Brain microvascular endothelial cell (primary cell): ENCODE measurements around the gene GOLGA3.
"Not testable (repeated sequence)": the region's sequence is repeated elsewhere in the genome, so short reads cannot be mapped to it uniquely, and the experiment has no call there.

ENCODE experiments used
- DNase-seq: peaks from one replicate; pipeline ENCODE4 v3.0.0-alpha.2; 2020
- H3K27ac ChIP-seq: fragments of 250-450 bp; sonication (Bioruptor Pico); 2 replicates; pipeline ENCODE4 v1.5.1; 2020; ENCODE audit warnings: mild to moderate bottlenecking, moderate library complexity
- H3K27me3 ChIP-seq: fragments of 250-450 bp; sonication (Bioruptor Pico); replicated peaks from 2 replicates; pipeline ENCODE4 v1.5.1; 2020; ENCODE audit warnings: mild to moderate bottlenecking
- H3K36me3 ChIP-seq: fragments of 250-450 bp; sonication (Bioruptor Pico); replicated peaks from 2 replicates; pipeline ENCODE4 v1.5.1; 2020; ENCODE audit warnings: mild to moderate bottlenecking
- H3K4me3 ChIP-seq: 2 replicates; pipeline ENCODE4 v1.5.1; 2011; ENCODE audit warnings: low read depth, mild to moderate bottlenecking, control low read depth, low read length, moderate library complexity
- CTCF ChIP-seq: IDR thresholded peaks from 2 replicates; pipeline ENCODE4 v1.5.1; 2011; ENCODE audit warnings: low read depth, mild to moderate bottlenecking, moderate library complexity, low read length, control low read depth, inconsistent platforms; ENCODE audit errors: missing control alignments
- in situ Hi-C: cut with HindIII; loops from 2 replicates; pipeline ENCODE4 v1.10.0; 2017; ENCODE audit warnings: low sequenced_read_pairs, low pct_ligation_motif_present

Gene GOLGA3

GRCh38 chr12:132847363-132848356, 19.0 kb upstream of the GOLGA3 start:
- in situ Hi-C loops: no loop called here
- no peak overlapping the region for H3K27ac ChIP-seq
- H3K4me3 ChIP-seq: no peak overlapping the region
- DNase-seq: no peak
- H3K27me3 ChIP-seq: no peaks in the 10 kb centered on the region
- H3K36me3 ChIP-seq: peaks cover 82% of the 10 kb centered on the region
- TF ChIP-seq CTCF: no peak

GRCh38 chr12:132844681-132845080, 16.0 kb upstream of the GOLGA3 start:
- in situ Hi-C loops, DNase-seq, H3K27me3 ChIP-seq, H3K27ac ChIP-seq, H3K4me3 ChIP-seq: not testable (repeated sequence)
- peaks cover 82% of the 10 kb centered on the region for H3K36me3 ChIP-seq

- in situ Hi-C loops: no loop called here
- Histone ChIP-seq H3K36me3 (peaks cover 81% of the 10 kb centered on the region), H3K4me3 (no peak overlapping the region), H3K27ac (no peak overlapping the region), H3K27me3 (no peaks in the 10 kb centered on the region)
- DNase-seq: no peak
- TF ChIP-seq CTCF: no peak
Observed at GRCh38 chr12:132842449-132843045, 13.9 kb upstream of the GOLGA3 start.

GRCh38 chr12:132841151-132841550, 12.5 kb upstream of the GOLGA3 start:
- Histone ChIP-seq H3K27me3 (no peaks in the 10 kb centered on the region), H3K27ac (no peak overlapping the region), H3K4me3 (no peak overlapping the region), H3K36me3 (peaks cover 69% of the 10 kb centered on the region)
- TF ChIP-seq CTCF: no peak
- no peak for DNase-seq
- in situ Hi-C loops: no loop called here

- in situ Hi-C loops: no loop called here
- H3K27me3 ChIP-seq: no peaks in the 10 kb centered on the region
- TF ChIP-seq CTCF: no peak
- DNase-seq: no peak
- peaks cover 63% of the 10 kb centered on the region for H3K36me3 ChIP-seq
- no peak overlapping the region for H3K4me3 ChIP-seq
- H3K27ac ChIP-seq: no peak overlapping the region
Observed at GRCh38 chr12:132840536-132840935, 11.9 kb upstream of the GOLGA3 start.

GRCh38 chr12:132839558-132840235, 11.0 kb upstream of the GOLGA3 start:
- H3K27ac ChIP-seq: no peak overlapping the region
- H3K4me3 ChIP-seq: no peak overlapping the region
- in situ Hi-C loops: no loop called here
- peaks cover 56% of the 10 kb centered on the region for H3K36me3 ChIP-seq
- H3K27me3 ChIP-seq: no peaks in the 10 kb centered on the region
- no peak for DNase-seq
- TF ChIP-seq CTCF: no peak
